22Rv1 (cell line): ENCODE results near the gene CCT7.

Experiments used
- H3K27ac ChIP-seq: fragments of 450-650 bp; 2 replicates; pipeline ENCODE4 v1.5.1; 2017
- ZFX ChIP-seq: fragments of 450-650 bp; IDR thresholded peaks from 2 replicates; pipeline ENCODE4 v1.6.1; 2017; ENCODE audit warnings: antibody characterized with exemption, borderline replicate concordance
- TF ChIP-seq, protein P1 (sequence below): fragments of 450-650 bp; IDR thresholded peaks from 2 replicates; pipeline ENCODE4 v1.5.1; 2017; ENCODE audit warnings: mild to moderate bottlenecking

The CCT7 gene

DNA sequence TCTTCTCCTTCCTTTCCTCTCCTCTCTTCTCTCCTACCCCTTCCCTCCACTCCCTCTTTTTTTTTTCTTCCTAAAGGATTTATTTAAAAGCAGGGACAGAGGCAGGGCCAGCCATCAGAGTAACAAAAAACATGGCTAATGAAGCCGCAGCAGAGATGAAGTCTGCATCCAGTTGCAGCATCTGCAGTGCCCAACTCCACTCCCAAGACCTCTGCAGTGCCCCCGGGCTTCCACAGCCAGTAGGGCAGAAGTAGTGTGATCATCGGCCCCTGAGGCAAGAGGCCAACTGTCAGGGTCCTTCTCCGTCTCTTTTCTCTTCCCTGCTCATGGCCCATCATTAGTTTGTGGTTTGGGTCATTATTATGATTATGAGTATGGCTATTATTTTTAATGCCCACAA is 63.5 kb downstream of the CCT7 start:
- TF ChIP-seq, protein P1, sequence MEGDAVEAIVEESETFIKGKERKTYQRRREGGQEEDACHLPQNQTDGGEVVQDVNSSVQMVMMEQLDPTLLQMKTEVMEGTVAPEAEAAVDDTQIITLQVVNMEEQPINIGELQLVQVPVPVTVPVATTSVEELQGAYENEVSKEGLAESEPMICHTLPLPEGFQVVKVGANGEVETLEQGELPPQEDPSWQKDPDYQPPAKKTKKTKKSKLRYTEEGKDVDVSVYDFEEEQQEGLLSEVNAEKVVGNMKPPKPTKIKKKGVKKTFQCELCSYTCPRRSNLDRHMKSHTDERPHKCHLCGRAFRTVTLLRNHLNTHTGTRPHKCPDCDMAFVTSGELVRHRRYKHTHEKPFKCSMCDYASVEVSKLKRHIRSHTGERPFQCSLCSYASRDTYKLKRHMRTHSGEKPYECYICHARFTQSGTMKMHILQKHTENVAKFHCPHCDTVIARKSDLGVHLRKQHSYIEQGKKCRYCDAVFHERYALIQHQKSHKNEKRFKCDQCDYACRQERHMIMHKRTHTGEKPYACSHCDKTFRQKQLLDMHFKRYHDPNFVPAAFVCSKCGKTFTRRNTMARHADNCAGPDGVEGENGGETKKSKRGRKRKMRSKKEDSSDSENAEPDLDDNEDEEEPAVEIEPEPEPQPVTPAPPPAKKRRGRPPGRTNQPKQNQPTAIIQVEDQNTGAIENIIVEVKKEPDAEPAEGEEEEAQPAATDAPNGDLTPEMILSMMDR, result no peak
- no peak overlapping the region for H3K27ac ChIP-seq

DNA sequence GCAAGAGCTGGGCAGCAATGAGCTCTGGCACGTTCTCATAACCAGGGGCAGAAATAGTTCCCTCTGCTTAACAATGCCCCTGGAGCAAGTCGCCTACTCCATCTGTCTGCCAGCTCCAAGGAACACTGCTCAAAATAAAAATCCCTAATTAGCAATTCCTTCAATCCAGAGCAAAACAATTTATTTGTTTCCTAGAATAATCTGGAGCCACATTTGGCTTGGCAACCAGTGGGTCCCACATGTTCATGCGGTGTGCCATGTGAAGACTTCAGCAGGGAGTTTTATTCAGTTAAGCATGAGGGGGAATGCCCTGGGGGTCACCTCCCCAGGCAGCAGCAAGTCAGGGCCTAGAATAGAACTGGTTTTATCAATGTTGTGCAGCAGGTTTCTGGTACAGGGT is 66.8 kb downstream of the CCT7 start:
- no peak overlapping the region for H3K27ac ChIP-seq
- TF ChIP-seq ZFX, result no peak

DNA sequence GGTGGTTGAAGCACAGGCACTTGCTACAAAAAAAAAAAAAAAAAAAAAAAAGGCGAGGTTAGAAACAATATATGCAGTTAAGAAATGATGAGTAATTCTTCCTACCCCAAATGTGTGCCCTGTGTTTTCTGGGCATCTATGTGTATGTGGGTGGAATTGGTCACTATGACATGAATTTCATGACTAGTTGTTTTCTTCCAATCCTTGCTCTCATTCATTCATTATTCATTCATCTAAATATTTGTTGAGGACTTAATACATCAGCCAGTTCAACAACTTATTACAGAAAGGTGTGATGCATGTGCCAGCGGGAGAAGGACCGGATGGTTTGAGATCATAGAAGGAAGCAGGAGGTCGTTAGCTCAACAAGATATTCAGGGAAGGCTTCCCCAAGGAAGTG is 67.5 kb downstream of the CCT7 start:
- TF ChIP-seq, protein P1, result no peak
- H3K27ac ChIP-seq, result no peak overlapping the region
